ENCODE results near the gene ARSK.
"Not testable (repeated sequence)": the region's sequence is repeated elsewhere in the genome, so short reads cannot be mapped to it uniquely, and the experiment has no call there.

ARSK gene

GRCh38 chr5:95641741-95642220 is 86.9 kb downstream of the ARSK start:
- TF ChIP-seq, protein P1, sequence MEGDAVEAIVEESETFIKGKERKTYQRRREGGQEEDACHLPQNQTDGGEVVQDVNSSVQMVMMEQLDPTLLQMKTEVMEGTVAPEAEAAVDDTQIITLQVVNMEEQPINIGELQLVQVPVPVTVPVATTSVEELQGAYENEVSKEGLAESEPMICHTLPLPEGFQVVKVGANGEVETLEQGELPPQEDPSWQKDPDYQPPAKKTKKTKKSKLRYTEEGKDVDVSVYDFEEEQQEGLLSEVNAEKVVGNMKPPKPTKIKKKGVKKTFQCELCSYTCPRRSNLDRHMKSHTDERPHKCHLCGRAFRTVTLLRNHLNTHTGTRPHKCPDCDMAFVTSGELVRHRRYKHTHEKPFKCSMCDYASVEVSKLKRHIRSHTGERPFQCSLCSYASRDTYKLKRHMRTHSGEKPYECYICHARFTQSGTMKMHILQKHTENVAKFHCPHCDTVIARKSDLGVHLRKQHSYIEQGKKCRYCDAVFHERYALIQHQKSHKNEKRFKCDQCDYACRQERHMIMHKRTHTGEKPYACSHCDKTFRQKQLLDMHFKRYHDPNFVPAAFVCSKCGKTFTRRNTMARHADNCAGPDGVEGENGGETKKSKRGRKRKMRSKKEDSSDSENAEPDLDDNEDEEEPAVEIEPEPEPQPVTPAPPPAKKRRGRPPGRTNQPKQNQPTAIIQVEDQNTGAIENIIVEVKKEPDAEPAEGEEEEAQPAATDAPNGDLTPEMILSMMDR (IDR thresholded peaks at IDR 0.05; ENCODE audit: control insufficient read depth, insufficient read depth, low read depth, low read length, missing control alignments), result no peak
- no peak for DNase-seq (ENCODE audit: low read depth)
- no peak overlapping the region for H3K4me3 ChIP-seq (ENCODE audit: control insufficient read depth, low read depth, low read length)

DNA sequence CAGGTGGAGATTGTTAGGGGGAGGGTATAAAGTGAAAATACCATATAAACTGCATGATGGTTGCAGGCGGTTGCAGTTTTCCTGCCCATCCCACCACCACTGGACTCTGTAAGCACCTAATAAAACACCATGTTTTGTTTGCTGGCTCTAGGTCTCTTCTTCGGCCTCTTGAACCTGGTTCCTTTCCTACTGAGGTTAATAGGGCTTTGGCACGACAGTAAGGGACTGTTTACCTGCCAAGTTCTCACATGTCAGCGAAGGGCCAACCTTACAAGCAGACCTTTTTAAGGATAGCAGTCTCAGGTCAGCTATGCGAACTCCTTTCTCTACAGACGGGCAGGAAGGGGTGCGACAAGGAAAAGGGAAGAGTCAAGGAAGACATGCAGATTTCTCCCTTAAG is 88.3 kb downstream of the ARSK start:
- DNase-seq (ENCODE audit: low read depth), result no peak
- TF ChIP-seq, protein P1 (IDR thresholded peaks at IDR 0.05; ENCODE audit: control insufficient read depth, insufficient read depth, low read depth, low read length, missing control alignments), result no peak
- no peak overlapping the region for H3K4me3 ChIP-seq (ENCODE audit: control insufficient read depth, low read depth, low read length)

DNA sequence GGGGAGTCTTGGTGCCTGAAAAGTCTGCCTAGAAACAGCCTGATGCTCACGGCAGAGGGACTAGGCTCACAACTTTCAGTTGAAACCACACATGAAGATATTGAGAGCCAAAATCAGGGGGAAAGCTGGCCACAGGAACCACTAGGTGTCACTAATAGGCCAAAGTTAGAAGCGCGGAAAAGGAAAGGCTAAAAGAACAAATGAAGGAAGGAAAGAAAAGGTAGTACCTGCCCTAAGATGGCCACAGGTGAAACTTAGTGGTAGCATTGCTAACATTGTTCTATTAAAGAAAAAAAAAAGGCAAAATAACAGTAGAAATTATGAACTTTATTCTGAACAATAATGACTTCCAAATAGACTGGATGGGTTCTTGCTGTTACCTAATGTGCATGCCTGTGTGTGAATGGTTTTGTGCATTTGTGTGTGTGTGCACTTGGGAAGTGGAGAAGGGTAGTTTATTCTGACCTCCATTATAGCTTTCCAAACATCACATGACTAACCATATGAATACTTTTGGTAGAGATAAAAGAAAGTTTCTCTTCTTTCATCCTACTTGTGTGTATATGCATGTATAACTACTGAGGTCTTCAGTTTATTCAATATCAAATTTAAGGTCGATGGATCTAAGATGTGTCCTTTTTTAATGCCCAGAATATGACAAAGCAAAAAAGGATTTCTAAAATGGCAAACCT is 89.6 kb downstream of the ARSK start:
- TF ChIP-seq, protein P1 (IDR thresholded peaks at IDR 0.05; ENCODE audit: control insufficient read depth, insufficient read depth, low read depth, low read length, missing control alignments), result peak; percentile 76
- no peak for DNase-seq (ENCODE audit: low read depth)
- no peak overlapping the region for H3K4me3 ChIP-seq (ENCODE audit: control insufficient read depth, low read depth, low read length)

- not testable (repeated sequence) for DNase-seq (ENCODE audit: low read depth); H3K4me3 ChIP-seq (ENCODE audit: control insufficient read depth, low read depth, low read length)
Observed at GRCh38 chr5:95646226-95646568, 91.3 kb downstream of the ARSK start.

- TF ChIP-seq, protein P1 (IDR thresholded peaks at IDR 0.05; ENCODE audit: control insufficient read depth, insufficient read depth, low read depth, low read length, missing control alignments), result peak; percentile 13
- peak within 1 kb of the TSS; percentile 58 for H3K4me3 ChIP-seq (ENCODE audit: control insufficient read depth, low read depth, low read length)
- peak; percentile 75 for DNase-seq (ENCODE audit: low read depth)
Observed at GRCh38 chr5:95646569-95647431, 91.9 kb downstream of the ARSK start, which contains the start of gene RFESD. TSS of gene RFESD (plus strand) at chr5:95646777. CDS start at chr5:95652272, 5,495 bp downstream.

DNA sequence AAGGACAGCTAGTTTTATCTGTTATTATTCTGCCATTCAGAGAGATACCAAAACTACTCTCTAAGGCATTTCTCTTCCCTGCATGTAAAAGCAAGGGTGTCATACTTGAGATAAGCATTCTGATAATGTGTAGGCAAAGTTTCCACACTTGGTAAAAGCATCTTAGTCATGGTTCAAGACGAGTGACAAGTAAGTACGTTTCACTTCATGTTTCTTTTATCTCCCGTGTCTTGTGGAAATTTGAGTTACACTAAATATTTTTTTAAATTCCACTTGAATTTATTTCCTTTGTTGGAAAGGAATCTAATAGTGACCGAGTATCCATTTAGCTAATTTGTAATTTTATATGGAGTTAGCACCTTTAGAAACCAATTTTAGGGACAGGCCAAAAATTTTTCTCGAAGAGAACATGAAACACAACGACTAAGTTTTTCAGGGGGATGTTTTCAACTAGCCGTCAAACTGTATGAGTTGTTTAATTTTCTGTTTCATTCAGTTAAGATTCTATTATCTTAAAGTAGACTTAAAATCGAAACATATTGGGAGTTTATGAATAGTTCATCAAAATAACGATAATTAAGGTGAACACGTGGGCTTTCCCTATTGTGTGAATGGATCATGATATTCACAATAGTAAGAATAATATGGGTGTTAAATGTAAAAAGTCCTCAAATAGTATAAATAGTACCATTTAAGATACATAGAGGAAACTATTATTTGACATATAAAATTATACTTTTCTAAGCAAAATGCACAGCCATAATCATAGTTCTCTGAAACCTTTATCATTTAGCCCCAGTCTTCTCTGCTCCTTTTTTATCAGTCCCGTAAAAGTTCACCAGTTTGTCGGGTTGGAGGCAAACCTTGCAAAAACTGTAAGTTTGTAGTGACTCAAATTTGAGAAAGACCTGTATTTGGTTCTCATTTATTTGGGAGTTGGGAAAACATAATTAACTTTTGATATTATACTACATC is 93.3 kb downstream of the ARSK start:
- no peak for DNase-seq (ENCODE audit: low read depth)
- TF ChIP-seq, protein P1 (IDR thresholded peaks at IDR 0.05; ENCODE audit: control insufficient read depth, insufficient read depth, low read depth, low read length, missing control alignments), result no peak
- H3K4me3 ChIP-seq (ENCODE audit: control insufficient read depth, low read depth, low read length), result no peak overlapping the region

Measured in AG09309 (cell line).